Ovary (tissue), 3 donors: ENCODE data around the gene ARCN1.

Experiments
- CTCF ChIP-seq, 3 donors: fragments of 450-650 bp in 2 of 3; fragments of 200-600 bp in 1 of 3; IDR thresholded peaks; one replicate each; pipeline versions ENCODE4 v1.5.1 to v1.8.0; 2016 to 2022; ENCODE audit warnings: antibody characterized with exemption in 3 of 3, mild to moderate bottlenecking in 1 of 3
- EP300 ChIP-seq: sonication (generic); formaldehyde crosslinking; IDR thresholded peaks from one replicate; pipeline ENCODE4 v1.6.1; 2017; ENCODE audit warnings: antibody characterized with exemption
- POLR2A ChIP-seq: fragments of 450-650 bp; IDR thresholded peaks from one replicate; pipeline ENCODE4 v1.6.1; 2017; ENCODE audit warnings: antibody characterized with exemption, mild to moderate bottlenecking, moderate library complexity
- donor health status: DM: no; HTN: no; CAD: no.

GRCh38 chr11:118634431-118635236 lies 62.4 kb downstream of the ARCN1 start:
- TF ChIP-seq CTCF (IDR thresholded peaks at IDR 0.05) (peak in 1 of 3 donors; percentile 22), POLR2A (no peak), EP300 (no peak)
